HFFc6 (cell line): ENCODE measurements around the gene ABHD16A. TPM values are rescaled to one million over a fixed set of nuclear protein-coding genes. Genes with fewer than 3 reads are reported as not detected.

Experiments used
- DNase-seq: peaks from one replicate; pipeline ENCODE4 v3.0.0-alpha.2; 2018
- H3K27ac Mint-ChIP-seq: 2 replicates; pipeline ENCODE4 v1.8.0; 2020; ENCODE audit warnings: mild to moderate bottlenecking, mixed read lengths
- H3K27me3 Mint-ChIP-seq: 2 replicates; pipeline ENCODE4 v1.8.0; 2021; ENCODE audit warnings: mild to moderate bottlenecking, moderate library complexity, mixed read lengths; ENCODE audit not compliant: insufficient read depth
- H3K36me3 Mint-ChIP-seq: 2 replicates; pipeline ENCODE4 v1.8.0; 2021; ENCODE audit warnings: low read depth, mixed read lengths
- H3K4me1 Mint-ChIP-seq: 2 replicates; pipeline ENCODE4 v1.8.0; 2020; ENCODE audit warnings: low read depth, mixed read lengths
- H3K4me3 Mint-ChIP-seq: 2 replicates; pipeline ENCODE4 v1.8.0; 2020; ENCODE audit warnings: mild to moderate bottlenecking, moderate library complexity, mixed read lengths
- H3K9me3 Mint-ChIP-seq: 2 replicates; pipeline ENCODE4 v1.8.0; 2020; ENCODE audit warnings: mild to moderate bottlenecking, mixed read lengths
- total RNA-seq, 6 experiments: library from RNA; stranded (reverse); fragmentation: NEBNext Ultra II Directional; extraction: Animal tissue kit (Norgen Biotek cat#: 25700); gene quantifications; 2 replicates in 1 of 6; 3 replicates in 5 of 6; pipeline ENCODE4 v1.2.3, GENCODE V29; 2021
- TF ChIP-seq, protein P1 (sequence below): fragments of 200-600 bp; sonication (generic); IDR thresholded peaks from 2 replicates; pipeline ENCODE4 v1.5.0; 2021; ENCODE audit warnings: antibody characterized with exemption, mild to moderate bottlenecking

The ABHD16A gene
- total RNA-seq, 6 experiments from 2014 or later: 27.4 to 39.6 (median 32.0) TPM

DNA sequence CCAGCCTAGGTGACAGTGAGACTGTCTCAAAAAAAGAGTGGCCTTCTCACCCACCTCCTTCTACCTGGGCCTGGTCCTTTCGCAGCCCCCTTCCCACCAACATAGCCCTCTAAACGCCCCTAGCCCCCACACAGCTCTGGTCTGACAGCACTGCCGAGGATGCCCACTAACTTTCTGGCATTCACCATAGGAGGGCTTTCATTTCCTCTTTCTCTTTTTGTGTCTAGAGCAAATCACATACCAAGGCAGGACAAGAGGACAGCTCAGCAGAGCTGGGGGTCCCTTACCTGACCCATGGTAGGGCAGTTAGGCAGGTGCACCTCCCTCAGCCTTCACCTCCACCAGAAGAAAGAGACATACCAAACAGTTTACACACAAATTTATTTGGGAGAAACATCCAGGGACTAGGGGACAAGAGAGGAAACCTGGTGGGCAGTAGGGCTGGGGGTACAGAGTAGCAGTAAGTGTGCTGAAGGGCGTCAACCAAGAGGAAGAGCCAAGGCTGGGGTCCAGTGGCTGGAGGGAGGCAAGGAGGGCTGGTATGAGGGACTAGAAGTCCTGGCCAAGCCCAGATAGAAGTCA, 26.7 kb downstream of the ABHD16A start:
- TF ChIP-seq, protein P1, sequence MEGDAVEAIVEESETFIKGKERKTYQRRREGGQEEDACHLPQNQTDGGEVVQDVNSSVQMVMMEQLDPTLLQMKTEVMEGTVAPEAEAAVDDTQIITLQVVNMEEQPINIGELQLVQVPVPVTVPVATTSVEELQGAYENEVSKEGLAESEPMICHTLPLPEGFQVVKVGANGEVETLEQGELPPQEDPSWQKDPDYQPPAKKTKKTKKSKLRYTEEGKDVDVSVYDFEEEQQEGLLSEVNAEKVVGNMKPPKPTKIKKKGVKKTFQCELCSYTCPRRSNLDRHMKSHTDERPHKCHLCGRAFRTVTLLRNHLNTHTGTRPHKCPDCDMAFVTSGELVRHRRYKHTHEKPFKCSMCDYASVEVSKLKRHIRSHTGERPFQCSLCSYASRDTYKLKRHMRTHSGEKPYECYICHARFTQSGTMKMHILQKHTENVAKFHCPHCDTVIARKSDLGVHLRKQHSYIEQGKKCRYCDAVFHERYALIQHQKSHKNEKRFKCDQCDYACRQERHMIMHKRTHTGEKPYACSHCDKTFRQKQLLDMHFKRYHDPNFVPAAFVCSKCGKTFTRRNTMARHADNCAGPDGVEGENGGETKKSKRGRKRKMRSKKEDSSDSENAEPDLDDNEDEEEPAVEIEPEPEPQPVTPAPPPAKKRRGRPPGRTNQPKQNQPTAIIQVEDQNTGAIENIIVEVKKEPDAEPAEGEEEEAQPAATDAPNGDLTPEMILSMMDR: no peak
- no peak overlapping the region for H3K27ac Mint-ChIP-seq
- no peaks in the 10 kb centered on the region for H3K9me3 Mint-ChIP-seq
- H3K4me1 Mint-ChIP-seq: peaks cover 14% of the 10 kb centered on the region
- DNase-seq: no peak
- H3K27me3 Mint-ChIP-seq: peaks cover 5% of the 10 kb centered on the region
- peaks cover 18% of the 10 kb centered on the region for H3K36me3 Mint-ChIP-seq
- H3K4me3 Mint-ChIP-seq: no peak overlapping the region

DNA sequence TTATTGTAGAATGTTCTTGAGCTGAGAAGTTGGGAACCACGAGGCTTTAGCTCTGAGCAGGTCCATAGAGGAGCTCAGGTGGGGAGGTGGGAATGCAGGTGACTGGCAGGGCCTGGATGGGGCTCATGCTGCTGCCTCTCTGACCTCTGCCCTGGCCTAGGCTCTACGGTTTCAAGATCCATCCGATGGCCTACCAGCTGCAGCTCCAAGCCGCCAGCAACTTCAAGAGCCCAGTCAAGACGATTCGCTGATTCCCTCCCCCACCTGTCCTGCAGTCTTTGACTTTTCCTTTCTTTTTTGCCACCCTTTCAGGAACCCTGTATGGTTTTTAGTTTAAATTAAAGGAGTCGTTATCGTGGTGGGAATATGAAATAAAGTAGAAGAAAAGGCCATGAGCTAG, 33.4 kb downstream of the ABHD16A start, which contains the start of gene LY6G5B:
TSS of gene LY6G5B (plus strand) at position 301 of the 400 bp plus-strand sequence. CDS start 975 bp downstream, outside the sequence.
- no peak within 1 kb of the TSS for H3K4me3 Mint-ChIP-seq
- H3K36me3 Mint-ChIP-seq: peaks cover 57% of the 10 kb centered on the region
- peaks cover 40% of the 10 kb centered on the region for H3K4me1 Mint-ChIP-seq
- no peaks in the 10 kb centered on the region for H3K9me3 Mint-ChIP-seq
- H3K27me3 Mint-ChIP-seq: peaks cover 8% of the 10 kb centered on the region
- TF ChIP-seq, protein P1: no peak
- peak within 1 kb of the TSS; percentile 31 for H3K27ac Mint-ChIP-seq
- DNase-seq: no peak

DNA sequence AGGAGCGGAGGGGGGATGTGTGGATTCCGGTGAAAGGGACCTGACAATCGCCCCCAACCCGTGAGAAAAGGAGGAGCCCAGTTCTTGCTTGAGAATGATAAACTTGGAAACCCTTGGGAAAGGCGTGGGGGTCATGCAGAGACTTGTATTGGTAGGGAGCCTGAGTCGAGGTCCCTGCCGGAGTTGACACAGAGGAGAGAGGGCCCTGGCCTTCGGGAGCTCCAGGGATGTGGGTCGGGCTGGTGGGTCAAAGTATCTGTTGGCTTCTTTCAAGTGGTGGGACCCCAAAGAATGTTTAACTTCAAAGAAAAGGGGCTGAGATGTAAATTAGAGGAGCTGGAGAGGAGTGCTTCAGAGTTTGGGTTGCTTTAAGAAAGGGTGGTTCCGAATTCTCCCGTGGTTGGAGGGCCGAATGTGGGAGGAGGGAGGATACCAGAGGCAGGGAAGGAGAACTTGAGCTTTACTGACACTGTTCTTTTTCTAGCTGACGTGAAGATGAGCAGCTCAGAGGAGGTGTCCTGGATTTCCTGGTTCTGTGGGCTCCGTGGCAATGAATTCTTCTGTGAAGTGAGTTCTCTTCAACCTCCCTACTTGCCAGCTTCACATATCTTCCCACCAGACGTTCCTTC, 36.7 kb downstream of the ABHD16A start:
- H3K4me3 Mint-ChIP-seq: peak overlapping the region; percentile 95
- TF ChIP-seq, protein P1: no peak
- peaks cover 4% of the 10 kb centered on the region for H3K27me3 Mint-ChIP-seq
- peaks cover 63% of the 10 kb centered on the region for H3K4me1 Mint-ChIP-seq
- peaks cover 52% of the 10 kb centered on the region for H3K36me3 Mint-ChIP-seq
- H3K27ac Mint-ChIP-seq: peak overlapping the region; percentile 98
- no peak for DNase-seq
- no peaks in the 10 kb centered on the region for H3K9me3 Mint-ChIP-seq

DNA sequence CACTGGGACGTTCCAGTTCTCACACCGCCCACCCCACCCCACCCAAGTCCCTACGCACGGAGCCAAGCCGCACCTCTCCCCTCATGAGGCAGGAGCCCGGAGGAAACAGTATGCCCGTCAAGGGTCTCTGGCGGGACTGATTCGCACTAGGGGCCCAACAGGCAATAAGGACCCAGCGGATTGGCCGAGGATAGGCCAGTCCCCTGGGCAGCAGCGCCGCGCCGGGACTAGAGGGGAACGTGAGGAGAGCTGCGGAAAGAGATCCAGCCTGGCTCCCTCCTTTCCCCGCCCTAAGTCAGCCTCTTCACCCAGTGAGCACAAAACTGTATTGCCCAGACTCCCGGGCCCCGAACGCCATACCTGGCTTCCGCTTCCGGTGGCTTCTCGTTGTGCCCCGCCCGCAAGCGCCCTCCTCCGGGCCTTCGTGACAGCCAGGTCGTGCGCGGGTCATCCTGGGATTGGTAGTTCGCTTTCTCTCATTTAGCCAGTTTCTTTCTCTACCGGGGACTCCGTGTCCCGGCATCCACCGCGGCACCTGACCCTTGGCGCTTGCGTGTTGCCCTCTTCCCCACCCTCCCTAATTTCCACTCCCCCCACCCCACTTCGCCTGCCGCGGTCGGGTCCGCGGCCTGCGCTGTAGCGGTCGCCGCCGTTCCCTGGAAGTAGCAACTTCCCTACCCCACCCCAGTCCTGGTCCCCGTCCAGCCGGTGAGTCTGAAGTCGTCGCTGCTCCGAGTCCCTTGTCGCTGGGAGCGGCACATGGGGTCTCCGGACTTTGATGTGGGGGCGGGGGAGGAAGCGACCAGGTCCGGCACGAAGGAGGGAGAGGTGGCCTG, 37.4 kb downstream of the ABHD16A start, which contains the start of gene CSNK2B:
TSS of gene CSNK2B (plus strand) at position 580 of the 836 bp plus-strand sequence. CDS start 752 bp downstream, outside the sequence.
- peaks cover 70% of the 10 kb centered on the region for H3K4me1 Mint-ChIP-seq
- TF ChIP-seq, protein P1: peak; percentile 47
- DNase-seq: peak; percentile 97
- H3K36me3 Mint-ChIP-seq: peaks cover 46% of the 10 kb centered on the region
- H3K9me3 Mint-ChIP-seq: no peaks in the 10 kb centered on the region
- peak within 1 kb of the TSS; percentile 95 for H3K4me3 Mint-ChIP-seq
- peaks cover 4% of the 10 kb centered on the region for H3K27me3 Mint-ChIP-seq
- H3K27ac Mint-ChIP-seq: peak within 1 kb of the TSS; percentile 98

DNA sequence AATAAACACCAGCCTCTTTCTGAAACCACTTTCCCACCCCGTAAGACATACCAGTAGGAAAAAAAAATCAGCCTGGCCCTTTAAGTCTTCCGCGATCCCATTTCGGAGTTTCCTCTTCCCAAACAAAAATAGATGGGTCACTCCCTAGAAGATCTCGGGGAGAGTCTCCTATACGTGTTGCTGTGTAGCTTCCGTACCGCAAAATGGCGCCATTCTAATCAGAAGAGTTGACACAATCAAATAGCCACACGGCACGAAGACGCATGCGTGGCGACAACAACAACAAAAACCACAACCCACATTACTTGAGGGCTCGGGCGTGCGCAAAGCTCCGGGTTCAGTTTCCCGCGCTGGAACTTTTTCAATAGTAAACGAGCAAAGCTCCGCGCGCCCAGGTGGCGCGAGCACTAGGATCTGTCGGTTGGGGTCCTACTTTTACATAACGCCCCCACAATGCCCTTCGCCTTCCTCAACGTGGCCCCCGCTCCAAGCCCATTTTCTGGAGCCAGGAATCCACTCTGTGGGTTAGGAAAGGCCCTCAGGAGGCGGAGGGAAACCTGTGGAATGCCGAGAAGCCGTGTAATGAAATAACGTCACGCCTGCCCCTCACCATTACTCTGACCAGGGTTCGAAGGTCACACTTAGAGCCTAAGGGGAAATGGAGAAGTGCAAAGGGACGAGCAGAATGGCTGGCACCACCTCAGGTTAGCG, 38.2 kb downstream of the ABHD16A start, which contains the start of gene GPANK1:
TSS of gene GPANK1 (minus strand) at position 208 of the 711 bp plus-strand sequence. CDS start 519 bp downstream, outside the sequence.
- Mint-ChIP-seq H3K36me3 (peaks cover 40% of the 10 kb centered on the region), H3K4me1 (peaks cover 67% of the 10 kb centered on the region), H3K9me3 (no peaks in the 10 kb centered on the region), H3K27ac (peak within 1 kb of the TSS; percentile 98), H3K4me3 (peak within 1 kb of the TSS; percentile 95), H3K27me3 (peaks cover 4% of the 10 kb centered on the region)
- DNase-seq: peak; percentile 95
- TF ChIP-seq, protein P1: peak; percentile 10; the same call in 1 of the 2 replicates
